ENCODE measurements around the gene OGG1. TPM values are rescaled to one million over a fixed set of nuclear protein-coding genes. Genes with fewer than 3 reads are reported as not detected.

Gene OGG1
- total RNA-seq, 1 donor from 2014 or later = 36.0 TPM

GRCh38 chr3:9715136-9715535, 34.6 kb upstream of the OGG1 start:
- DNase-seq (ENCODE audit: low spot score in 2 of 2) = no peak
- Histone ChIP-seq H3K27me3 (no peaks in the 10 kb centered on the region), H3K4me3 (no peak overlapping the region), H3K27ac (peak overlapping the region; percentile 73 to 86), H3K9me3 (no peaks in the 10 kb centered on the region), H3K4me1 (peaks cover 3 to 4% of the 10 kb centered on the region in 2 donors), H3K36me3 (no peaks in the 10 kb centered on the region)
- no peak for TF ChIP-seq CTCF (IDR thresholded peaks at IDR 0.05)
- intact Hi-C loops (cut with DNase I) = loop anchor here (2.0 to 10.0 kb wide), 6 partner anchors 36 to 512 kb away; partner anchors contain the start of genes ARPC4, BRK1, FANCD2 and IL17RC

- peaks cover 3 to 4% of the 10 kb centered on the region in 2 donors for H3K4me1 ChIP-seq
- H3K9me3 ChIP-seq = no peaks in the 10 kb centered on the region
- no peaks in the 10 kb centered on the region for H3K27me3 ChIP-seq
- no peak overlapping the region for H3K4me3 ChIP-seq
- TF ChIP-seq CTCF (IDR thresholded peaks at IDR 0.05) = peak; percentile 85 to 89 (median 87)
- intact Hi-C loops (cut with DNase I) = loop anchor here (1.0 to 10.0 kb wide), 8 partner anchors 15 to 511 kb away; partner anchors contain the start of genes ARPC4, BRK1, BRPF1 and FANCD2
- peak overlapping the region; percentile 73 to 86 for H3K27ac ChIP-seq
- no peaks in the 10 kb centered on the region for H3K36me3 ChIP-seq
- peak; percentile 66 to 93 for DNase-seq (ENCODE audit: low spot score in 2 of 2)
These were observed 33.9 kb upstream of the OGG1 start for GRCh38 chr3:9715764-9716437.

- no peaks in the 10 kb centered on the region for H3K27me3 ChIP-seq
- DNase-seq (ENCODE audit: low spot score in 2 of 2) = no peak
- H3K4me1 ChIP-seq = peaks cover 3 to 4% of the 10 kb centered on the region in 2 donors
- no peak overlapping the region for H3K4me3 ChIP-seq
- H3K36me3 ChIP-seq = no peaks in the 10 kb centered on the region
- intact Hi-C loops (cut with DNase I) = loop anchor here (1.0 to 10.0 kb wide), 6 partner anchors 14 to 510 kb away; partner anchors contain the start of genes BRK1, BRPF1, FANCD2 and IL17RC
- peak overlapping the region in 1 of 2 donors; percentile 86 for H3K27ac ChIP-seq
- H3K9me3 ChIP-seq = no peaks in the 10 kb centered on the region
- no peak for TF ChIP-seq CTCF (IDR thresholded peaks at IDR 0.05)
These were observed 32.8 kb upstream of the OGG1 start for GRCh38 chr3:9716801-9717555.

- intact Hi-C loops (cut with DNase I) = loop anchor here (5.0 to 10.0 kb wide), 4 partner anchors 200 to 510 kb away; partner anchors contain the start of genes BRK1, FANCD2 and IL17RC
- H3K4me1 ChIP-seq = peaks cover 3 to 4% of the 10 kb centered on the region in 2 donors
- H3K36me3 ChIP-seq = no peaks in the 10 kb centered on the region
- no peak overlapping the region for H3K4me3 ChIP-seq
- no peak overlapping the region for H3K27ac ChIP-seq
- H3K27me3 ChIP-seq = no peaks in the 10 kb centered on the region
- no peak for DNase-seq (ENCODE audit: low spot score in 2 of 2)
- no peaks in the 10 kb centered on the region for H3K9me3 ChIP-seq
- TF ChIP-seq CTCF (IDR thresholded peaks at IDR 0.05) = no peak
These were observed 32.2 kb upstream of the OGG1 start for GRCh38 chr3:9717563-9717962.

- Histone ChIP-seq H3K4me1 (peaks cover 3 to 4% of the 10 kb centered on the region in 2 donors), H3K27ac (no peak overlapping the region), H3K9me3 (no peaks in the 10 kb centered on the region), H3K27me3 (no peaks in the 10 kb centered on the region), H3K4me3 (no peak overlapping the region), H3K36me3 (no peaks in the 10 kb centered on the region)
- intact Hi-C loops (cut with DNase I) = loop anchor here (5.0 to 10.0 kb wide), 4 partner anchors 199 to 509 kb away; partner anchors contain the start of genes BRK1, FANCD2 and IL17RC
- no peak for TF ChIP-seq CTCF (IDR thresholded peaks at IDR 0.05)
- no peak for DNase-seq (ENCODE audit: low spot score in 2 of 2)
These were observed 31.6 kb upstream of the OGG1 start for GRCh38 chr3:9718118-9718517.
